K562 (cell line): Measurements from ENCODE around the gene PAQR8. TPM values are rescaled to one million over a fixed set of nuclear protein-coding genes. Genes with fewer than 3 reads are reported as not detected.

Experiments
- CBFA2T3 ChIP-seq: fragments of 450-650 bp; IDR thresholded peaks from 2 replicates; pipeline ENCODE4 v1.6.1; 2017
- CEBPB ChIP-seq: fragments of 450-650 bp; IDR thresholded peaks from 2 replicates; pipeline ENCODE4 v1.6.1; 2016; ENCODE audit warnings: missing genetic modification characterization, missing compliant biosample characterization
- COPS2 ChIP-seq: fragments of 450-650 bp; conservative IDR thresholded peaks from 2 replicates; pipeline ENCODE4 v1.6.1; 2016; ENCODE audit warnings: mild to moderate bottlenecking, moderate library complexity
- FOXP1 ChIP-seq: sonication (generic); formaldehyde crosslinking; IDR thresholded peaks from 2 replicates; pipeline ENCODE4 v1.8.0; 2022; ENCODE audit warnings: mild to moderate bottlenecking, missing genetic modification reagents
- FUS ChIP-seq: fragments of 200-400 bp; formaldehyde crosslinking; optimal IDR thresholded peaks from 2 replicates; pipeline ENCODE3; 2017; ENCODE audit warnings: low read depth, low read length
- NCOR1 ChIP-seq: fragments of 450-650 bp; IDR thresholded peaks from 2 replicates; pipeline ENCODE4 v1.6.1; 2016; ENCODE audit warnings: mild to moderate bottlenecking, moderate library complexity
- NUFIP1 ChIP-seq: fragments of 450-650 bp; IDR thresholded peaks from 2 replicates; pipeline ENCODE4 v1.6.1; 2018; ENCODE audit not compliant: partially characterized antibody
- YY1 ChIP-seq, 3 experiments: IDR thresholded peaks; 2 replicates each; pipeline ENCODE4 v1.6.1; 2011; ENCODE audit warnings: low read length in 2 of 3, mild to moderate bottlenecking in 2 of 3, moderate library complexity in 2 of 3, borderline replicate concordance in 1 of 3, control low read depth in 1 of 3, low read depth in 1 of 3; ENCODE audit not compliant: insufficient read depth in 3 of 3, insufficient replicate concordance in 2 of 3, control insufficient read depth in 1 of 3, insufficient read length in 1 of 3; ENCODE audit errors: extremely low read depth in 1 of 3
- ZNF592 ChIP-seq: fragments of 450-650 bp; IDR thresholded peaks from 2 replicates; pipeline ENCODE4 v1.6.1; 2017; ENCODE audit warnings: antibody characterized with exemption, mild to moderate bottlenecking
- polyA plus RNA-seq, 8 experiments: library from polyadenylated mRNA; depleted of rRNA in 4 of 8; stranded (reverse) in 5 of 8; unstranded in 3 of 8; fragments of >200 nt; fragmentation: Nextera tagmentation in 2 of 8; fragmentation: Illumina TruSeq in 1 of 8; extraction: Ambion mirVana in 2 of 8; extraction: Trizol in 1 of 8; gene quantifications; 2 replicates each; pipeline versions ENCODE4 v1.2.1 to v1.2.3, GENCODE V29; 2011 to 2014; ENCODE audit warnings: inconsistent platforms in 1 of 8, missing spikeins in 1 of 8
- total RNA-seq, 7 experiments: library from RNA; depleted of rRNA in 6 of 7; stranded (reverse); fragments of >200 nt in 6 of 7; fragmentation: Illumina TruSeq in 2 of 7; extraction: Trizol in 2 of 7; gene quantifications; 2 replicates each; pipeline versions ENCODE4 v1.2.1 to v1.2.3, GENCODE V29; 2011 to 2021; ENCODE audit warnings: low replicate concordance in 1 of 7

Gene PAQR8
- total and polyA plus RNA-seq, 9 of the 15 experiments (the other 6 are each of a cell fraction or from before 2014, with no cell fraction given), result 1.4 to 10.2 (median 3.5) TPM

GRCh38 chr6:52341561-52342260 lies 20.2 kb upstream of the PAQR8 start (continued):
- TF ChIP-seq ZNF592 (0 out of 2 replicates have a peak, but pooled peaks have one; percentile 26), COPS2 (no peak), FOXP1 (CRISPR knock-in tag) (no peak), YY1 (IDR thresholded peaks at IDR 0.05; ENCODE audit: borderline replicate concordance in 1 of 3, control insufficient read depth in 1 of 3, extremely low read depth in 1 of 3, insufficient read depth in 3 of 3, insufficient read length in 1 of 3, insufficient replicate concordance in 2 of 3, low read depth in 1 of 3, low read length in 2 of 3) (peak in 1 of 3 experiments; percentile 26), CBFA2T3 (0 out of 2 replicates have a peak, but pooled peaks have one; percentile 11), CEBPB (tag) (peak; percentile 64), FUS (no peak), NCOR1 (no peak), NUFIP1 (no peak)
